ENCODE measurements around the gene YEATS4. TPM values are rescaled to one million over a fixed set of nuclear protein-coding genes. Genes with fewer than 3 reads are reported as not detected.

Gene YEATS4
- total and polyA plus RNA-seq, 9 of the 15 experiments (the other 6 are each of a cell fraction or from before 2014, with no cell fraction given) = 25.9 to 92.2 (median 49.2) TPM

DNA sequence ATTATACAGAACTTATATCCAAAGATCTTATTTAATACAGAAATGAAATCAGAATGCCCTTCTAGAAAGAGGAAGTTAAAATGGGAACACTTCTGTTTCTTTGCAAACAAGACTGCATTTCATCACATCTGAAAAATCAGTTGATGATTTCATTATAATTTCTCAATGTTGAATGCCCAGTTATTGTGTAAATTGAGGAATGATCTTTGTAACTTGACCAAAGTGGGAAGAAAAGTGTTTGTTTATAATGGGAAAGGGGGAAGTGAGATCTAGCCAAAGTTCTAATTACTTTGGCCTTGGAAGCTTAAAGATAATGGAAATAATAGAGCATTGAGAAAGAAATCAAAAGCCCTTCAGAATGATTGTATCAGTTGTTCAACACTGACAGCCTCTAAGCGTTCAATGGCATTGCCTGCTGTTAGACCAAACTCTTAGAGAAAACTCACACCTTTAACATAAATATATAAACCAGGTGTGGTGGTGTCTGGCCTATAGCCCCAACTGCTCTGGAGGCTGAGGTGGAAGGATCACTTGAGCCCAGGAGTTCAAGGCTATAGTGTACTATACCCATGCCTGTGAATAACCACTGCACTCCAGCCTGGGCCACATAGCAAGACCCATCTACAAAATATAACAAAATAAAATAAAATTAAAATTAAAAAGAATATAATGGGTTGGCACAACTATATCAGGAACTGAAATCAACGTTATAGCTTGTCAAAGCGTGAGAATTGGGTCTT lies 21.3 kb upstream of the YEATS4 start:
- no peaks in the 10 kb centered on the region for H3K9me1 ChIP-seq (ENCODE audit: control insufficient read depth, insufficient read depth, low read length)
- no peak overlapping the region for H3K4me2 ChIP-seq (ENCODE audit: insufficient read depth, low read length)
- no peak overlapping the region for H2AFZ ChIP-seq (ENCODE audit: low read depth, low read length)
- peaks cover 0 to 8% of the 10 kb centered on the region in 2 experiments; a peak in 3 of 5 replicates for H3K4me1 ChIP-seq (replicated peaks in 1 of 2; ENCODE audit: control insufficient read depth in 2 of 2, insufficient read depth in 2 of 2, low read length in 2 of 2)
- DNase-seq (ENCODE audit: extremely low read depth in 1 of 4, low spot score in 3 of 4) (no peak), FAIRE-seq (no peak), ATAC-seq (no peak)
- H3K4me3 ChIP-seq = no peak overlapping the region
- BruUV-seq (replicated peaks) = no TSS peak
- H3K79me2 ChIP-seq (ENCODE audit: control insufficient read depth, insufficient read depth, low read length) = no peaks in the 10 kb centered on the region
- H3K9me3 ChIP-seq (replicated peaks; ENCODE audit: control insufficient read depth, insufficient read depth, low read depth, low read length) = no peaks in the 10 kb centered on the region
- no peaks in the 10 kb centered on the region for H3K27me3 ChIP-seq (ENCODE audit: control insufficient read depth in 2 of 2, insufficient read depth in 2 of 2, low read length in 2 of 2)
- no peak overlapping the region for H3K9ac ChIP-seq (ENCODE audit: insufficient read depth in 1 of 2, low read depth in 2 of 2, low read length in 2 of 2)
- H3K27ac ChIP-seq (ENCODE audit: extremely low read depth, low read depth, low read length) = no peak overlapping the region
- no peaks in the 10 kb centered on the region for H4K20me1 ChIP-seq (replicated peaks; ENCODE audit: control insufficient read depth, insufficient read depth, low read length)
- H3K36me3 ChIP-seq (ENCODE audit: control insufficient read depth, insufficient read depth, low read length) = no peaks in the 10 kb centered on the region
- intact Hi-C loops (cut with micrococcal nuclease) = no loop called here
- in situ Hi-C loops (cut with MboI) = no loop called here
- 47% methylated on average over 3 of the region's 3 CpGs for WGBS (ENCODE audit: insufficient coverage, low coverage, missing lambda C conversion rate)
- TF ChIP-seq ZNF311 (CRISPR knock-in tag; IDR thresholded peaks at IDR 0.05) (no peak), TEAD1 (CRISPR knock-in tag; IDR thresholded peaks at IDR 0.05) (no peak), TFAM (CRISPR knock-in tag; conservative IDR thresholded peaks at IDR 0.05) (no peak), FIP1L1 (IDR thresholded peaks at IDR 0.05; ENCODE audit: low read depth, low read length, poor library complexity, severe bottlenecking) (no peak), MYC (IDR thresholded peaks at IDR 0.05; ENCODE audit: low read depth, low read length) (no peak), MYC (CRISPR knock-in tag; IDR thresholded peaks at IDR 0.05; ENCODE audit: borderline replicate concordance, low read depth) (no peak), SIRT6 (IDR thresholded peaks at IDR 0.05; ENCODE audit: low read depth, low read length) (no peak), ZFX (CRISPR knock-in tag; IDR thresholded peaks at IDR 0.05) (no peak), TAF15 (IDR thresholded peaks at IDR 0.05; ENCODE audit: low read depth, low read length) (no peak), SRSF1 (IDR thresholded peaks at IDR 0.05; ENCODE audit: low read depth, low read length) (no peak), RHOXF2B (CRISPR knock-in tag; conservative IDR thresholded peaks at IDR 0.05) (no peak), XRCC4 (IDR thresholded peaks at IDR 0.05; ENCODE audit: extremely low read depth, insufficient read depth, insufficient read length) (no peak), CSDE1 (IDR thresholded peaks at IDR 0.05) (no peak), ZNF75A (CRISPR knock-in tag; IDR thresholded peaks at IDR 0.05) (no peak), MAFK (IDR thresholded peaks at IDR 0.05; ENCODE audit: low read length) (no peak), YBX1 (IDR thresholded peaks at IDR 0.05) (no peak), ILF3 (IDR thresholded peaks at IDR 0.05; ENCODE audit: borderline replicate concordance) (no peak)
- TF ChIP-seq, protein P1, sequence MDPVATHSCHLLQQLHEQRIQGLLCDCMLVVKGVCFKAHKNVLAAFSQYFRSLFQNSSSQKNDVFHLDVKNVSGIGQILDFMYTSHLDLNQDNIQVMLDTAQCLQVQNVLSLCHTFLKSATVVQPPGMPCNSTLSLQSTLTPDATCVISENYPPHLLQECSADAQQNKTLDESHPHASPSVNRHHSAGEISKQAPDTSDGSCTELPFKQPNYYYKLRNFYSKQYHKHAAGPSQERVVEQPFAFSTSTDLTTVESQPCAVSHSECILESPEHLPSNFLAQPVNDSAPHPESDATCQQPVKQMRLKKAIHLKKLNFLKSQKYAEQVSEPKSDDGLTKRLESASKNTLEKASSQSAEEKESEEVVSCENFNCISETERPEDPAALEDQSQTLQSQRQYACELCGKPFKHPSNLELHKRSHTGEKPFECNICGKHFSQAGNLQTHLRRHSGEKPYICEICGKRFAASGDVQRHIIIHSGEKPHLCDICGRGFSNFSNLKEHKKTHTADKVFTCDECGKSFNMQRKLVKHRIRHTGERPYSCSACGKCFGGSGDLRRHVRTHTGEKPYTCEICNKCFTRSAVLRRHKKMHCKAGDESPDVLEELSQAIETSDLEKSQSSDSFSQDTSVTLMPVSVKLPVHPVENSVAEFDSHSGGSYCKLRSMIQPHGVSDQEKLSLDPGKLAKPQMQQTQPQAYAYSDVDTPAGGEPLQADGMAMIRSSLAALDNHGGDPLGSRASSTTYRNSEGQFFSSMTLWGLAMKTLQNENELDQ (CRISPR knock-in tag; IDR thresholded peaks at IDR 0.05; ENCODE audit: borderline replicate concordance) = no peak
- TF ChIP-seq, protein P2, sequence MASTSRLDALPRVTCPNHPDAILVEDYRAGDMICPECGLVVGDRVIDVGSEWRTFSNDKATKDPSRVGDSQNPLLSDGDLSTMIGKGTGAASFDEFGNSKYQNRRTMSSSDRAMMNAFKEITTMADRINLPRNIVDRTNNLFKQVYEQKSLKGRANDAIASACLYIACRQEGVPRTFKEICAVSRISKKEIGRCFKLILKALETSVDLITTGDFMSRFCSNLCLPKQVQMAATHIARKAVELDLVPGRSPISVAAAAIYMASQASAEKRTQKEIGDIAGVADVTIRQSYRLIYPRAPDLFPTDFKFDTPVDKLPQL (IDR thresholded peaks at IDR 0.05; ENCODE audit: extremely low read depth, insufficient read length) = no peak
- POLR2A ChIA-PET = interaction anchor here (0.7 to 2.1 kb wide), 2 partner anchors 11 to 145 kb away, joined by 3 to 11 read pairs; no protein-coding TSS in a partner anchor
- CTCF ChIA-PET (ENCODE audit: low intra/inter-chr PET ratio) = no interaction called here
